ENCODE data around the gene PHACTR3.

PHACTR3 gene

GRCh38 chr20:59771506-59772372 is 167.4 kb downstream of the PHACTR3 start:
- no peak for TF ChIP-seq CTCF (IDR thresholded peaks at IDR 0.05; ENCODE audit: insufficient read depth, low read depth, low read length, missing control alignments)
- H3K4me3 ChIP-seq (ENCODE audit: low read depth, low read length), result no peak overlapping the region
- DNase-seq (ENCODE audit: low read depth), result no peak

GRCh38 chr20:59772373-59772705 is 168.0 kb downstream of the PHACTR3 start:
- no peak for DNase-seq (ENCODE audit: low read depth)
- no peak overlapping the region for H3K4me3 ChIP-seq (ENCODE audit: low read depth, low read length)
- TF ChIP-seq CTCF (IDR thresholded peaks at IDR 0.05; ENCODE audit: insufficient read depth, low read depth, low read length, missing control alignments), result no peak

- no peak overlapping the region for H3K4me3 ChIP-seq (ENCODE audit: low read depth, low read length)
- DNase-seq (ENCODE audit: low read depth), result no peak
- no peak for TF ChIP-seq CTCF (IDR thresholded peaks at IDR 0.05; ENCODE audit: insufficient read depth, low read depth, low read length, missing control alignments)
These were observed 168.9 kb downstream of the PHACTR3 start for GRCh38 chr20:59772931-59773913.

GRCh38 chr20:59774204-59774641 is 169.9 kb downstream of the PHACTR3 start:
- no peak for TF ChIP-seq CTCF (IDR thresholded peaks at IDR 0.05; ENCODE audit: insufficient read depth, low read depth, low read length, missing control alignments)
- DNase-seq (ENCODE audit: low read depth), result no peak
- H3K4me3 ChIP-seq (ENCODE audit: low read depth, low read length), result no peak overlapping the region

GRCh38 chr20:59774921-59775686 is 170.8 kb downstream of the PHACTR3 start:
- DNase-seq (ENCODE audit: low read depth), result no peak
- TF ChIP-seq CTCF (IDR thresholded peaks at IDR 0.05; ENCODE audit: insufficient read depth, low read depth, low read length, missing control alignments), result no peak
- no peak overlapping the region for H3K4me3 ChIP-seq (ENCODE audit: low read depth, low read length)

- H3K4me3 ChIP-seq (ENCODE audit: low read depth, low read length), result no peak overlapping the region
- no peak for TF ChIP-seq CTCF (IDR thresholded peaks at IDR 0.05; ENCODE audit: insufficient read depth, low read depth, low read length, missing control alignments)
- DNase-seq (ENCODE audit: low read depth), result no peak
These were observed 171.3 kb downstream of the PHACTR3 start for GRCh38 chr20:59775687-59776055.
